NB4 (cell line): ENCODE data around the gene POM121L2.

Experiments used
- CTCF ChIP-seq: IDR thresholded peaks from one replicate; pipeline ENCODE4 v1.5.1; 2012; ENCODE audit warnings: low read depth, low read length
- MAX ChIP-seq: IDR thresholded peaks from 2 replicates; pipeline ENCODE4 v1.6.1; 2011; ENCODE audit warnings: low read depth, low read length
- MYC ChIP-seq: IDR thresholded peaks from 2 replicates; pipeline ENCODE4 v1.6.1; 2011; ENCODE audit warnings: low read depth, low read length
- POLR2A ChIP-seq: IDR thresholded peaks from 2 replicates; pipeline ENCODE4 v1.6.1; 2011; ENCODE audit warnings: mild to moderate bottlenecking; ENCODE audit not compliant: insufficient read length; ENCODE audit errors: extremely low read depth

GRCh38 chr6:27312146-27312949 is at the start of gene POM121L2:
- TF ChIP-seq CTCF = peak; percentile 72
- TF ChIP-seq MAX = no peak
- TF ChIP-seq POLR2A = no peak
- TF ChIP-seq MYC = no peak
